Body of pancreas (tissue), 4 donors: ENCODE measurements around the gene SLC17A3. TPM values are rescaled to one million over a fixed set of nuclear protein-coding genes. Genes with fewer than 3 reads are reported as not detected.

ENCODE experiments used
- ATAC-seq: fragments of 150-250 bp; one replicate; pipeline ENCODE4 v1.9.1; 2016
- DNase-seq, 4 donors: peaks; one replicate each; pipeline ENCODE4 v3.0.0-alpha.2; 2019
- H3K27ac ChIP-seq, 4 donors: fragments of 200-600 bp; sonication (generic); 1 replicate in 3 of 4; 2 replicates in 1 of 4; pipeline versions ENCODE4 v1.5.1 to v1.6.1; 2016 to 2019; ENCODE audit warnings: mild to moderate bottlenecking in 1 of 4, mixed read lengths in 1 of 4, moderate library complexity in 1 of 4
- H3K27me3 ChIP-seq, 2 donors: fragments of 200-600 bp; sonication (generic); one replicate each; pipeline ENCODE4 v1.6.0; 2016; ENCODE audit warnings: mild to moderate bottlenecking in 1 of 2
- H3K36me3 ChIP-seq, 2 donors: fragments of 200-600 bp; sonication (generic); replicated peaks in 1 of 2; 2 replicates each; pipeline ENCODE4 v1.5.1; 2016; ENCODE audit warnings: low read depth in 2 of 2; ENCODE audit not compliant: insufficient read depth in 1 of 2
- H3K4me1 ChIP-seq: fragments of 200-600 bp; sonication (generic); one replicate; pipeline ENCODE4 v1.6.0; 2016
- H3K4me3 ChIP-seq, 2 donors: fragments of 200-600 bp; sonication (generic); 1 replicate in 1 of 2; 2 replicates in 1 of 2; pipeline ENCODE4 v1.5.1; 2016 to 2019
- H3K9me3 ChIP-seq, 3 donors: fragments of 200-600 bp; sonication (generic); 1 replicate in 2 of 3; 2 replicates in 1 of 3; pipeline ENCODE4 v1.5.1; 2016
- POLR2A ChIP-seq, 3 donors: fragments of 450-650 bp; IDR thresholded peaks; one replicate each; pipeline ENCODE4 v1.6.1; 2016; ENCODE audit warnings: antibody characterized with exemption in 3 of 3, mild to moderate bottlenecking in 2 of 3
- WGBS, 2 donors: methylation state at CpG; one replicate each; pipeline ENCODE4 v1.1.5; 2017; 5-methylcytosine and 5-hydroxymethylcytosine counted together
- intact Hi-C: fragments of 100-400 bp; cut with DNase I; formaldehyde crosslinking; loops from one replicate; pipeline ENCODE4 v1.15.1; 2023
- total RNA-seq, 2 donors: library from RNA; depleted of rRNA; stranded (reverse); fragments of >200 nt; gene quantifications; one replicate each; pipeline ENCODE4 v1.1.0, GENCODE V29; 2016
- TF ChIP-seq, protein P1 (sequence below), 7 experiments: fragments of 450-650 bp in 4 of 7; fragments of 200-600 bp in 3 of 7; sonication (generic) in 3 of 7; IDR thresholded peaks; one replicate each; pipeline ENCODE4 v1.5.1; 2016 to 2019; ENCODE audit warnings: antibody characterized with exemption in 7 of 7

Gene SLC17A3
- total RNA-seq, 2 donors from 2014 or later = not detected

DNA sequence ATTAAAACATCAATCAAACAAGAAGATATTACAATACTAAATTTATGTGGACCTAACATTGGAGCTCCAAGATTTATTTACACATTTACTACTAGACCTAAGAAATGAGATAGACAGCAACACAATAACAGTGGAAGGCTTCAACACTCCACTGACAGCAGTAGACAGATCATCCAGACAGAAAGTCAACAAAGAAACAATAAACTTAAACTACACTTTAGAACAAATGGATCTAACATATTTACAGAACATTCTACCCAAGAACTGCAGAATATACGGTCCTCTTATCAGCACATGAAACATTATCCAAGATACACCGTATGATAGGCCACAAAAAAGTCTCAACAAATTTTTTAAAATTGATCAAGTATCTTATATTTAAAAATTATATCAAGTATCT, 69.2 kb downstream of the SLC17A3 start:
- Histone ChIP-seq H3K27me3 (no peaks in the 10 kb centered on the region), H3K36me3 (no peaks in the 10 kb centered on the region), H3K4me3 (no peak overlapping the region), H3K4me1 (no peaks in the 10 kb centered on the region), H3K27ac (no peak overlapping the region), H3K9me3 (no peaks in the 10 kb centered on the region)
- WGBS, 2 donors = 86% methylated on average over 2 of the region's 2 CpGs
- ATAC-seq = no peak
- no peak for DNase-seq
- intact Hi-C loops = no loop called here
- TF ChIP-seq, protein P1, sequence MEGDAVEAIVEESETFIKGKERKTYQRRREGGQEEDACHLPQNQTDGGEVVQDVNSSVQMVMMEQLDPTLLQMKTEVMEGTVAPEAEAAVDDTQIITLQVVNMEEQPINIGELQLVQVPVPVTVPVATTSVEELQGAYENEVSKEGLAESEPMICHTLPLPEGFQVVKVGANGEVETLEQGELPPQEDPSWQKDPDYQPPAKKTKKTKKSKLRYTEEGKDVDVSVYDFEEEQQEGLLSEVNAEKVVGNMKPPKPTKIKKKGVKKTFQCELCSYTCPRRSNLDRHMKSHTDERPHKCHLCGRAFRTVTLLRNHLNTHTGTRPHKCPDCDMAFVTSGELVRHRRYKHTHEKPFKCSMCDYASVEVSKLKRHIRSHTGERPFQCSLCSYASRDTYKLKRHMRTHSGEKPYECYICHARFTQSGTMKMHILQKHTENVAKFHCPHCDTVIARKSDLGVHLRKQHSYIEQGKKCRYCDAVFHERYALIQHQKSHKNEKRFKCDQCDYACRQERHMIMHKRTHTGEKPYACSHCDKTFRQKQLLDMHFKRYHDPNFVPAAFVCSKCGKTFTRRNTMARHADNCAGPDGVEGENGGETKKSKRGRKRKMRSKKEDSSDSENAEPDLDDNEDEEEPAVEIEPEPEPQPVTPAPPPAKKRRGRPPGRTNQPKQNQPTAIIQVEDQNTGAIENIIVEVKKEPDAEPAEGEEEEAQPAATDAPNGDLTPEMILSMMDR (IDR thresholded peaks at IDR 0.05) = no peak
- TF ChIP-seq POLR2A (IDR thresholded peaks at IDR 0.05) = no peak

DNA sequence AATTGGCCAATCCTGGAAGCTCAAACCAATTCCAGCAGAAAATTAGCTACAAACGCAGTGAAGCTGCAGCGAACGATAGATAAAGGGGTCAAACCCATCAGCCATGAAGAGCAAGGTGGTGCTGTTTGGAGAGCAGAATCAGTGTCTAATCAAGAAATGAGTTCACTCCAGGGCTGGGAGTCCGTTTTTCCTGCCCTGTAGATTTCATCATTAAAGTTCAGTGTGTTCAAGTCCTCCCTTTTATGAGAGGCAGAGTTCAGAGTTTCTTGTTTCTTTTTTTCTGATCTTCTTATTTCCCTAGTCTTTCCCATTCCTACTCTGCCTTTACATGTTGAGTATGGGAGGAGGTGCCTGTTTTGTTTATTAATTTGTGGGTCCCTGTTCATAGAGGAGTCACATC, 72.6 kb downstream of the SLC17A3 start:
- intact Hi-C loops = no loop called here
- WGBS, 2 donors = 74 to 75% methylated on average over 4 of the region's 4 CpGs
- no peaks in the 10 kb centered on the region for H3K36me3 ChIP-seq

More for the DNA sequence above, 72.6 kb downstream of the SLC17A3 start:
- no peak for TF ChIP-seq POLR2A (IDR thresholded peaks at IDR 0.05)
- TF ChIP-seq, protein P1 (IDR thresholded peaks at IDR 0.05) = no peak
- H3K27me3 ChIP-seq = no peaks in the 10 kb centered on the region
- no peaks in the 10 kb centered on the region for H3K4me1 ChIP-seq
- ATAC-seq (no peak), DNase-seq (no peak)
- no peak overlapping the region for H3K4me3 ChIP-seq
- H3K9me3 ChIP-seq = no peaks in the 10 kb centered on the region
- H3K27ac ChIP-seq = no peak overlapping the region

Other genes with a start within 250 kb of the SLC17A3 start
- 10 to 100 TPM; 26.7 to 38.1 TPM for gene SCGN, start 222.0 kb downstream of the SLC17A3 start, total RNA-seq
- gene SLC17A4, start 119.5 kb downstream of the SLC17A3 start, total RNA-seq = 10 to 100 TPM in 1 of 2 donors, 1 to 10 TPM in 1; 4.0 to 10.6 TPM
- not detected for gene SLC17A1, start 42.2 kb downstream of the SLC17A3 start, total RNA-seq
- gene SLC17A2, start 56.4 kb upstream of the SLC17A3 start, total RNA-seq = not detected
- 1 to 10 TPM; 3.9 to 4.0 TPM for gene TRIM38, start 88.6 kb upstream of the SLC17A3 start, total RNA-seq
- gene HFE, start 213.2 kb upstream of the SLC17A3 start, total RNA-seq = 1 to 10 TPM; 2.0 to 5.4 TPM